Neuronal stem cell (in vitro differentiated cells): Measurements from ENCODE around the gene LNX1.

Experiments used
- DNase-seq: peaks from one replicate; pipeline ENCODE4 v3.0.0-alpha.2; 2013; ENCODE audit warnings: low spot score
- H2AFZ ChIP-seq: one replicate; pipeline ENCODE4 v1.6.1; 2013; ENCODE audit warnings: mild to moderate bottlenecking, low read length, inconsistent platforms
- H2AK5ac ChIP-seq: 2 replicates; pipeline ENCODE4 v1.6.1; 2013; ENCODE audit warnings: low read depth, mild to moderate bottlenecking, inconsistent platforms, low read length, moderate library complexity, mixed read lengths
- H2BK120ac ChIP-seq: 2 replicates; pipeline ENCODE4 v1.6.1; 2013; ENCODE audit warnings: low read depth, mild to moderate bottlenecking, inconsistent platforms, low read length, moderate library complexity, mixed read lengths
- H2BK12ac ChIP-seq: one replicate; pipeline ENCODE4 v1.6.1; 2013; ENCODE audit warnings: low read length, inconsistent platforms
- H2BK15ac ChIP-seq: 2 replicates; pipeline ENCODE4 v1.6.1; 2013; ENCODE audit warnings: mild to moderate bottlenecking, low read length, inconsistent platforms, mixed read lengths
- H2BK5ac ChIP-seq: one replicate; pipeline ENCODE4 v1.6.1; 2013; ENCODE audit warnings: inconsistent platforms, mild to moderate bottlenecking, low read length, moderate library complexity
- H3K14ac ChIP-seq: one replicate; pipeline ENCODE4 v1.6.1; 2013; ENCODE audit warnings: low read length, inconsistent platforms
- H3K18ac ChIP-seq: 2 replicates; pipeline ENCODE4 v1.6.1; 2013; ENCODE audit warnings: low read length, inconsistent platforms
- H3K23ac ChIP-seq: 2 replicates; pipeline ENCODE4 v1.6.1; 2013; ENCODE audit warnings: low read depth, mild to moderate bottlenecking, mixed read lengths, low read length, inconsistent platforms; ENCODE audit not compliant: poor library complexity
- H3K27ac ChIP-seq: replicated peaks from 3 replicates; pipeline ENCODE4 v1.5.1; 2013; ENCODE audit warnings: low read length, inconsistent platforms
- H3K27me3 ChIP-seq, 3 experiments: 2 replicates each; pipeline ENCODE4 v1.6.1; 2013; ENCODE audit warnings: low read length in 3 of 3, mild to moderate bottlenecking in 2 of 3, inconsistent platforms in 1 of 3, low read depth in 1 of 3, mixed read lengths in 1 of 3, moderate library complexity in 1 of 3; ENCODE audit not compliant: control insufficient read depth in 3 of 3, insufficient read depth in 3 of 3
- H3K36me3 ChIP-seq, 2 donors: replicated peaks in 1 of 2; 2 replicates each; pipeline ENCODE4 v1.6.1; 2013; ENCODE audit warnings: low read length in 2 of 2; ENCODE audit not compliant: control insufficient read depth in 2 of 2, insufficient read depth in 2 of 2
- H3K4ac ChIP-seq: 2 replicates; pipeline ENCODE4 v1.6.1; 2013; ENCODE audit warnings: inconsistent platforms, mild to moderate bottlenecking, low read length, moderate library complexity
- H3K4me1 ChIP-seq, 2 donors: 1 replicate in 1 of 2; 2 replicates in 1 of 2; pipeline ENCODE4 v1.6.1; 2013; ENCODE audit warnings: low read length in 2 of 2, low read depth in 1 of 2; ENCODE audit not compliant: control insufficient read depth in 2 of 2, insufficient read depth in 1 of 2
- H3K4me2 ChIP-seq: one replicate; pipeline ENCODE4 v1.6.1; 2013; ENCODE audit warnings: mild to moderate bottlenecking, low read length, inconsistent platforms; ENCODE audit not compliant: insufficient read depth, poor library complexity, severe bottlenecking
- H3K4me3 ChIP-seq, 2 donors: 2 replicates each; pipeline ENCODE4 v1.5.1; 2013; ENCODE audit warnings: low read length in 2 of 2, mild to moderate bottlenecking in 2 of 2, inconsistent platforms in 1 of 2, moderate library complexity in 1 of 2
- H3K79me1 ChIP-seq: one replicate; pipeline ENCODE4 v1.6.1; 2013; ENCODE audit warnings: low read depth, mild to moderate bottlenecking, inconsistent platforms, low read length, moderate library complexity
- H3K9ac ChIP-seq: one replicate; pipeline ENCODE4 v1.6.1; 2013; ENCODE audit warnings: mild to moderate bottlenecking, low read depth, low read length, inconsistent platforms; ENCODE audit not compliant: poor library complexity
- H3K9me3 ChIP-seq, 2 donors: replicated peaks in 1 of 2; 2 replicates each; pipeline versions ENCODE3 to v1.6.1; 2013; ENCODE audit warnings: low read length in 2 of 2, mild to moderate bottlenecking in 2 of 2, inconsistent platforms in 1 of 2, low read depth in 1 of 2, mixed read lengths in 1 of 2, moderate library complexity in 1 of 2; ENCODE audit not compliant: control insufficient read depth in 2 of 2, insufficient read depth in 1 of 2
- H4K8ac ChIP-seq: one replicate; pipeline ENCODE4 v1.6.1; 2013; ENCODE audit warnings: low read depth, mild to moderate bottlenecking, inconsistent platforms, low read length, moderate library complexity
- H4K91ac ChIP-seq: one replicate; pipeline ENCODE4 v1.6.1; 2013; ENCODE audit warnings: low read length, low read depth, mild to moderate bottlenecking, inconsistent platforms; ENCODE audit not compliant: poor library complexity
- WGBS, 2 donors: extraction: QIAGEN DNeasy Blood & Tissue Kit; methylation state at CpG; one replicate each; pipeline ENCODE4 v1.1.7; 2013; ENCODE audit warnings: missing lambda C conversion rate in 2 of 2, mixed read lengths in 1 of 2; ENCODE audit not compliant: insufficient read length in 2 of 2, insufficient replicate concordance in 1 of 2; ENCODE audit errors: extremely low coverage in 2 of 2; 5-methylcytosine and 5-hydroxymethylcytosine counted together

LNX1 gene

GRCh38 chr4:53625888-53626287 is 34.6 kb upstream of the LNX1 start:
- Histone ChIP-seq H2BK15ac (no peak overlapping the region), H3K9me3 (no peaks in the 10 kb centered on the region), H3K79me1 (no peaks in the 10 kb centered on the region), H3K23ac (no peak overlapping the region), H4K91ac (no peak overlapping the region), H3K9ac (no peak overlapping the region), H2AFZ (no peak overlapping the region), H3K4me2 (no peak overlapping the region), H2AK5ac (no peak overlapping the region), H4K8ac (no peak overlapping the region), H2BK5ac (no peak overlapping the region), H3K4ac (no peak overlapping the region), H3K4me3 (no peak overlapping the region), H3K14ac (no peak overlapping the region), H3K27ac (no peak overlapping the region), H2BK12ac (no peak overlapping the region), H3K18ac (no peak overlapping the region), H3K4me1 (no peaks in the 10 kb centered on the region), H3K36me3 (peaks cover 0 to 1% of the 10 kb centered on the region in 2 donors), H2BK120ac (no peak overlapping the region), H3K27me3 (no peaks in the 10 kb centered on the region)
- no CpG with 5 or more reads among the region's 2 CpGs for WGBS, 2 donors
- no peak for DNase-seq

GRCh38 chr4:53622739-53623151 is 31.5 kb upstream of the LNX1 start:
- Histone ChIP-seq H3K9me3 (no peaks in the 10 kb centered on the region), H2BK5ac (no peak overlapping the region), H3K79me1 (no peaks in the 10 kb centered on the region), H3K18ac (no peak overlapping the region), H4K8ac (no peak overlapping the region), H3K36me3 (peaks cover 0 to 1% of the 10 kb centered on the region in 2 donors), H3K4me2 (no peak overlapping the region), H3K4ac (no peak overlapping the region), H2AFZ (no peak overlapping the region), H2AK5ac (no peak overlapping the region), H4K91ac (no peak overlapping the region), H3K9ac (no peak overlapping the region), H3K27me3 (no peaks in the 10 kb centered on the region), H2BK12ac (no peak overlapping the region), H3K4me3 (no peak overlapping the region), H3K23ac (no peak overlapping the region), H2BK15ac (no peak overlapping the region), H2BK120ac (no peak overlapping the region), H3K27ac (no peak overlapping the region), H3K14ac (no peak overlapping the region), H3K4me1 (no peaks in the 10 kb centered on the region)
- DNase-seq: no peak
- no CpG with 5 or more reads among the region's 1 CpG for WGBS, 2 donors

GRCh38 chr4:53620956-53621355 is 29.7 kb upstream of the LNX1 start:
- Histone ChIP-seq H3K4me1 (no peaks in the 10 kb centered on the region), H3K18ac (no peak overlapping the region), H2BK5ac (no peak overlapping the region), H3K79me1 (no peaks in the 10 kb centered on the region), H2BK120ac (no peak overlapping the region), H2AK5ac (no peak overlapping the region), H3K9me3 (no peaks in the 10 kb centered on the region), H3K4me2 (no peak overlapping the region), H2BK15ac (no peak overlapping the region), H3K23ac (no peak overlapping the region), H4K8ac (no peak overlapping the region), H3K27me3 (no peaks in the 10 kb centered on the region), H3K14ac (no peak overlapping the region), H3K4ac (no peak overlapping the region), H3K4me3 (no peak overlapping the region), H3K27ac (no peak overlapping the region), H3K36me3 (no peaks in the 10 kb centered on the region), H2AFZ (no peak overlapping the region), H2BK12ac (no peak overlapping the region), H4K91ac (no peak overlapping the region), H3K9ac (no peak overlapping the region)
- no peak for DNase-seq
- WGBS, 2 donors: no CpG with 5 or more reads among the region's 3 CpGs

- Histone ChIP-seq H3K79me1 (no peaks in the 10 kb centered on the region), H3K36me3 (no peaks in the 10 kb centered on the region), H3K27ac (no peak overlapping the region), H3K9me3 (no peaks in the 10 kb centered on the region), H3K4me1 (no peaks in the 10 kb centered on the region), H3K27me3 (no peaks in the 10 kb centered on the region), H2BK120ac (no peak overlapping the region), H3K4me2 (no peak overlapping the region), H3K23ac (no peak overlapping the region), H3K9ac (no peak overlapping the region), H2BK5ac (no peak overlapping the region), H4K8ac (no peak overlapping the region), H2BK12ac (no peak overlapping the region), H3K4ac (no peak overlapping the region), H3K18ac (no peak overlapping the region), H3K14ac (no peak overlapping the region), H4K91ac (no peak overlapping the region), H2AK5ac (no peak overlapping the region), H2BK15ac (no peak overlapping the region), H2AFZ (no peak overlapping the region), H3K4me3 (no peak overlapping the region)
- WGBS, 2 donors: no CpG with 5 or more reads among the region's 3 CpGs
- no peak for DNase-seq
These were observed 28.1 kb upstream of the LNX1 start for GRCh38 chr4:53619431-53619830.
